GM13976 (cell line): Measurements from ENCODE around the gene EEF1A2.
"Not testable (repeated sequence)": the region's sequence is repeated elsewhere in the genome, so short reads cannot be mapped to it uniquely, and the experiment has no call there.

Experiments
- DNase-seq: peaks from one replicate; pipeline ENCODE4 v3.0.0; 2012; ENCODE audit warnings: low spot score
- CTCF ChIP-seq: IDR thresholded peaks from 2 replicates; pipeline ENCODE4 v1.5.1; 2012; ENCODE audit warnings: borderline replicate concordance, mild to moderate bottlenecking; ENCODE audit not compliant: insufficient read depth; ENCODE audit errors: extremely low read depth, missing control alignments, control extremely low read depth
- in situ Hi-C: fragments of 300-500 bp; cut with MboI; formaldehyde crosslinking; loops from one replicate; pipeline ENCODE4 v1.12.0; 2022; ENCODE audit warnings: low sequenced_read_pairs, mixed read lengths, inconsistent platforms; ENCODE audit not compliant: unreplicated experiment

Gene EEF1A2

DNA sequence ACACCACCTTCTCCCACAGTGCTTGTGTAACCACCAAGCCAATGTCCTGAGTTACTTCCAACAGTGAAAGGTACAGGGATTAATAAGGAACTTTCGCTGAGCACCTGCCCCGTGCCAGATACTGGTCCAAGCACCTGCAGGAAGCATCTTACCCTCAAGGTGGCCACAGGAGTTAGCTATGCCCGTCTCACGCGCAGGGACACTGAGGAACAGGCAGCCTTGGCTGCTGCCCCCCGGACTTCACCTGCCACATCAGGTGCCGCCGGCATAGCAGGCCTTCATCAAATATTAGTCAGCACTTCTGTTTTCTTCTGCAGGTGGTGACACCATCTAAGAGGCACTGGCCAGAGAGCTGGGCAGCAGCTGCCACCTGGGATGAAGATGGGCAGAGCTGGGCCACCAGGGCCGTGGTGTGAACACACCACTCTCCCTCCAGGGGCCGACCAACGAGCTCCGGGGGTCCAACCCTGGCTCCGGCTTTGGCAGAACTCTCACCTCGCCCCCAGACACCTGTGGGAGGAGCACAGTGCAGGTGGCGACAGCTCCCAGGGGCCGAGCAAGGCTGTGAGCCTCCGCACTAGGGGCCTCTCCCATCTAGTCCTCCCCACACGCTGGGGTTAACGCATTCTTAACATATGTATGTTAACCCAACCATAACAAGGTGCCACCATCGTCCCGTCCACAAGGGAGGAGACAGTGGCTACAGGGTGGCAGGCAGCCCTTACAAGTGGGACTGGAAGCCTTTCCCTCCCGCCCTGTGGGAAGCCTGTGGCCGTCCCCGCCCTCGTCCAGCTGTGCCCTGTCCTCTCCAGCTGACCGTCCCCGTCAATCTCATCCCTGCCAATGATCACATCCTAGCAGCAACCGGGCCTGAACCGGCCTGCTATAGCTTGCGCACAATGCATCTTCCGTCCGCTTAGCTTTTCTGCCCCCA is 18.8 kb upstream of the EEF1A2 start:
- in situ Hi-C loops = no loop called here
- no peak for DNase-seq
- TF ChIP-seq CTCF = no peak

GRCh38 chr20:63514520-63514919 is 15.6 kb upstream of the EEF1A2 start:
- DNase-seq, in situ Hi-C loops: not testable (repeated sequence)

GRCh38 chr20:63513207-63513606 is 14.3 kb upstream of the EEF1A2 start:
- DNase-seq = no peak
- in situ Hi-C loops = no loop called here
- no peak for TF ChIP-seq CTCF

- no peak for DNase-seq
- in situ Hi-C loops = no loop called here
These were observed 10.2 kb upstream of the EEF1A2 start for GRCh38 chr20:63509088-63509564.

DNA sequence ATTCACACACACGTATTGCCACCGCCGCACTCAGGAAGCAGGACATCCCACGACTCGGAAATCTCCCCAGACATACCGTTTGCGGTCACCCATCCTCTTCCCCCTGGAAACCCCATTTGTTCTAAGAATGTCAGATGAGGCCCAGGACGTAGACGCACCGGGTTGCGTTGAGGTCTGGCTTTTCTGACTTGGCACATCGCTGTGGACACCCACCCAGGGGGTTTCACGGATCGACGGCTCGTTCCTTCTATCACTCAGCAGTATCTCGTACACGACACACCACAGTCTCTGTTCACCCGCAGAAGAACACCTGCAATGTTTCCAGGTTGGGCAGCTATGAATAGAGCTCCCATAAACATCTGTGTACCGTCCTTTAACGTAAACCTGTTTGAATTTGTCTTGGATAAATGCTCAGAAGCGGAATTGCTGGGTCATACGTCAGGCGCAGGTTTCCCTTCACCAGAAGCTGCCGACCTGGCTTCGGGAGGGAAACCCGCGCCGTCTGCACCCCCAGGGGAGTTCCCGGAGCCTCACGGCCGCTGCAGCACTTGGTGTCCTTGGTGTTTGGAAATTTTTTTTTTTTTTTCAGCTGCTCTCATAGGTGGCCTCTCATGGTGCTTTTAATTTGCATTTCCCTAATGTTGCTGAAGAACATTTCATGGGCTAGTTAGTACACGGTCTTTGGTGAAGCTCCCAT is 9.3 kb upstream of the EEF1A2 start:
- no peak for TF ChIP-seq CTCF
- no peak for DNase-seq
- in situ Hi-C loops = no loop called here

More at GRCh38 chr20:63509088-63509564, 10.2 kb upstream of the EEF1A2 start:
- TF ChIP-seq CTCF = no peak

- TF ChIP-seq CTCF = no peak
- DNase-seq = no peak
- in situ Hi-C loops = no loop called here
These were observed 8.3 kb upstream of the EEF1A2 start for GRCh38 chr20:63507083-63507743.

GRCh38 chr20:63505723-63506122 is 6.8 kb upstream of the EEF1A2 start:
- in situ Hi-C loops = no loop called here
- TF ChIP-seq CTCF = no peak
- DNase-seq = no peak
